ENCODE results near the gene PHF21B. TPM values are rescaled to one million over a fixed set of nuclear protein-coding genes. Genes with fewer than 3 reads are reported as not detected.
"Not testable (repeated sequence)": the region's sequence is repeated elsewhere in the genome, so short reads cannot be mapped to it uniquely, and the experiment has no call there.

Gene PHF21B
- total RNA-seq, 1 experiment from 2014 or later: 4.5 TPM

DNA sequence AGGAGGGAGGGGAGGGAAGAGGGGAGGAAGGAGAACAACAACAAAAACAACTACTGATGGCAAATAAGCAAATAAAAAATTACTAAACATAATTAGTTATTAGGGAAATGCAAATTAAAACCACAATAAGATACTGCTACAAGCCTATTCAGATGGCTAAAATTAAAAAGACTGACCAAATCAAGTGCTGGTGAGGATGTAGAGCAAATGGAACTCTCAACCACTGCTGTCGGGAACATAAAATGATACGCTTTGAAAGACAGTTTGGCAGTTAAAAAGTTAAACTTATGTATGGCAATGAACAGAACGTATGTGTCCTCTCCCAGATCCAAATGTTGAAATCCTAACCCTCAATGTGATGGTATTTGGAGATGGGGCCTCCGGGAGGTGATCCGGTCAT, 85.7 kb downstream of the PHF21B start:
- DNase-seq (ENCODE audit: low read depth, low spot score): no peak
- Histone ChIP-seq H3K27ac (ENCODE audit: low read length) (no peak overlapping the region), H3K9me3 (ENCODE audit: control insufficient read depth, insufficient read depth, low read depth, low read length) (no peaks in the 10 kb centered on the region), H3K4me3 (ENCODE audit: low read depth in 2 of 2, low read length in 2 of 2) (no peak overlapping the region), H3K27me3 (ENCODE audit: control insufficient read depth, insufficient read depth, low read length) (no peaks in the 10 kb centered on the region), H3K4me1 (ENCODE audit: control insufficient read depth, insufficient read depth, low read length) (no peaks in the 10 kb centered on the region), H3K36me3 (ENCODE audit: control insufficient read depth, insufficient read depth, low read length) (no peaks in the 10 kb centered on the region)
- ATAC-seq: no peak
- TF ChIP-seq SIN3A (IDR thresholded peaks at IDR 0.05; ENCODE audit: borderline replicate concordance, insufficient read depth, low read depth, low read length) (no peak), TCF7L2 (IDR thresholded peaks at IDR 0.05; ENCODE audit: low read depth, low read length) (no peak), POLR2AphosphoS5 (IDR thresholded peaks at IDR 0.05; ENCODE audit: low read depth, low read length) (no peak)
- TF ChIP-seq, protein P1, sequence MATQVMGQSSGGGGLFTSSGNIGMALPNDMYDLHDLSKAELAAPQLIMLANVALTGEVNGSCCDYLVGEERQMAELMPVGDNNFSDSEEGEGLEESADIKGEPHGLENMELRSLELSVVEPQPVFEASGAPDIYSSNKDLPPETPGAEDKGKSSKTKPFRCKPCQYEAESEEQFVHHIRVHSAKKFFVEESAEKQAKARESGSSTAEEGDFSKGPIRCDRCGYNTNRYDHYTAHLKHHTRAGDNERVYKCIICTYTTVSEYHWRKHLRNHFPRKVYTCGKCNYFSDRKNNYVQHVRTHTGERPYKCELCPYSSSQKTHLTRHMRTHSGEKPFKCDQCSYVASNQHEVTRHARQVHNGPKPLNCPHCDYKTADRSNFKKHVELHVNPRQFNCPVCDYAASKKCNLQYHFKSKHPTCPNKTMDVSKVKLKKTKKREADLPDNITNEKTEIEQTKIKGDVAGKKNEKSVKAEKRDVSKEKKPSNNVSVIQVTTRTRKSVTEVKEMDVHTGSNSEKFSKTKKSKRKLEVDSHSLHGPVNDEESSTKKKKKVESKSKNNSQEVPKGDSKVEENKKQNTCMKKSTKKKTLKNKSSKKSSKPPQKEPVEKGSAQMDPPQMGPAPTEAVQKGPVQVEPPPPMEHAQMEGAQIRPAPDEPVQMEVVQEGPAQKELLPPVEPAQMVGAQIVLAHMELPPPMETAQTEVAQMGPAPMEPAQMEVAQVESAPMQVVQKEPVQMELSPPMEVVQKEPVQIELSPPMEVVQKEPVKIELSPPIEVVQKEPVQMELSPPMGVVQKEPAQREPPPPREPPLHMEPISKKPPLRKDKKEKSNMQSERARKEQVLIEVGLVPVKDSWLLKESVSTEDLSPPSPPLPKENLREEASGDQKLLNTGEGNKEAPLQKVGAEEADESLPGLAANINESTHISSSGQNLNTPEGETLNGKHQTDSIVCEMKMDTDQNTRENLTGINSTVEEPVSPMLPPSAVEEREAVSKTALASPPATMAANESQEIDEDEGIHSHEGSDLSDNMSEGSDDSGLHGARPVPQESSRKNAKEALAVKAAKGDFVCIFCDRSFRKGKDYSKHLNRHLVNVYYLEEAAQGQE (IDR thresholded peaks at IDR 0.05; ENCODE audit: insufficient read depth in 1 of 2, low read depth in 2 of 2, low read length in 1 of 2): no peak
- TF ChIP-seq, protein P2, sequence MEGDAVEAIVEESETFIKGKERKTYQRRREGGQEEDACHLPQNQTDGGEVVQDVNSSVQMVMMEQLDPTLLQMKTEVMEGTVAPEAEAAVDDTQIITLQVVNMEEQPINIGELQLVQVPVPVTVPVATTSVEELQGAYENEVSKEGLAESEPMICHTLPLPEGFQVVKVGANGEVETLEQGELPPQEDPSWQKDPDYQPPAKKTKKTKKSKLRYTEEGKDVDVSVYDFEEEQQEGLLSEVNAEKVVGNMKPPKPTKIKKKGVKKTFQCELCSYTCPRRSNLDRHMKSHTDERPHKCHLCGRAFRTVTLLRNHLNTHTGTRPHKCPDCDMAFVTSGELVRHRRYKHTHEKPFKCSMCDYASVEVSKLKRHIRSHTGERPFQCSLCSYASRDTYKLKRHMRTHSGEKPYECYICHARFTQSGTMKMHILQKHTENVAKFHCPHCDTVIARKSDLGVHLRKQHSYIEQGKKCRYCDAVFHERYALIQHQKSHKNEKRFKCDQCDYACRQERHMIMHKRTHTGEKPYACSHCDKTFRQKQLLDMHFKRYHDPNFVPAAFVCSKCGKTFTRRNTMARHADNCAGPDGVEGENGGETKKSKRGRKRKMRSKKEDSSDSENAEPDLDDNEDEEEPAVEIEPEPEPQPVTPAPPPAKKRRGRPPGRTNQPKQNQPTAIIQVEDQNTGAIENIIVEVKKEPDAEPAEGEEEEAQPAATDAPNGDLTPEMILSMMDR (IDR thresholded peaks at IDR 0.05): no peak
- intact Hi-C loops (cut with micrococcal nuclease; ENCODE audit: unreplicated experiment) (no loop called here), in situ Hi-C loops (cut with HindIII; ENCODE audit: low pct_unique_long_range_greater_than_20kb, low sequenced_read_pairs) (no loop called here)
- ChIA-PET CTCF (no interaction called here), POLR2A (no interaction called here)
- BruUV-seq (replicated peaks): no TSS peak

DNA sequence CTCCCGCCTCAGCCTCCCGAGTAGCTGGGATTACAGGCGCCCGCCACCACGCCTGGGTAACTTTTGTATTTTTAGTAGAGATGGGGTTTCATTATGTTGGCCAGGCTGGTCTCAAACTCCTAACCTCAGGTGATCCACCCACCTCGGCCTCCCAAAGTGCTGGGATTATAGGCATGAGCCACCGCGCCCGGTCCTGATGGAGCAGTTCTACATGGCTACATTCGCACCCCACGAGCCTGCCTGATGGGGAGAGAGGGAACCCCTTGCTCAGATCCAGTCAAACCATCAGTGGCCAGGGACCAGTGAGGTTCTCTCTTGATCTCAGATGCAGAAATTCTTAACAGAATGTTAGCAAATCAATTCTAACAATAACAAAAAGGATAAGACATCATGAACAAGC, 88.0 kb downstream of the PHF21B start:
- in situ Hi-C loops (cut with HindIII; ENCODE audit: low pct_unique_long_range_greater_than_20kb, low sequenced_read_pairs); H3K4me1 ChIP-seq (ENCODE audit: control insufficient read depth, insufficient read depth, low read length); H3K27ac ChIP-seq (ENCODE audit: low read length); H3K4me3 ChIP-seq (ENCODE audit: low read depth in 2 of 2, low read length in 2 of 2); ATAC-seq; H3K36me3 ChIP-seq (ENCODE audit: control insufficient read depth, insufficient read depth, low read length); H3K9me3 ChIP-seq (ENCODE audit: control insufficient read depth, insufficient read depth, low read depth, low read length); BruUV-seq (replicated peaks); H3K27me3 ChIP-seq (ENCODE audit: control insufficient read depth, insufficient read depth, low read length); intact Hi-C loops (cut with micrococcal nuclease; ENCODE audit: unreplicated experiment); DNase-seq (ENCODE audit: low read depth, low spot score); CTCF ChIA-PET: not testable (repeated sequence)
- POLR2A ChIA-PET: interaction anchor here (0.7 kb wide), 1 partner anchor 19 kb away, joined by 5 read pairs; no protein-coding TSS in a partner anchor

DNA sequence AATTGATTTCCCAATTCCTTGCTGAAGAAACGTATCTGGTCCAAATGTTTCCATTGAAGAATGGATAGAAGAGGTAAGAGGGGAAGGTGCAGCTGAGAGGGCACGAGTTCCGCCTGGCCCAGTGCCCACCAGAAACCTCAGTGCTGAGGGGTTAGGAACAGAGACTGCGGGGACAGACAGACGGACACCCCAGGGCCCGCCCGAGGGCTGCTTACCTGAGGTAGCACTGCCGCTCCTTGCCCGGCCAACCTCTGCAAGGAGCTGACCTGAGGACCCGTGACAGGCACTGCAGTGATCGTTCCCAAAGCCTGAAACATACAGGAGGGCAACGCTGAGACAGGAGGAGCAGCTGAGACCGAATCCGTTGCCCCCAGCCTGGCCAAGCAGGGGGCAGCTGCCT, 89.6 kb downstream of the PHF21B start:
- Histone ChIP-seq H3K27ac (ENCODE audit: low read length) (no peak overlapping the region), H3K27me3 (ENCODE audit: control insufficient read depth, insufficient read depth, low read length) (no peaks in the 10 kb centered on the region), H3K9me3 (ENCODE audit: control insufficient read depth, insufficient read depth, low read depth, low read length) (no peaks in the 10 kb centered on the region), H3K36me3 (ENCODE audit: control insufficient read depth, insufficient read depth, low read length) (no peaks in the 10 kb centered on the region), H3K4me1 (ENCODE audit: control insufficient read depth, insufficient read depth, low read length) (no peaks in the 10 kb centered on the region), H3K4me3 (ENCODE audit: low read depth in 2 of 2, low read length in 2 of 2) (no peak overlapping the region)
- ATAC-seq (no peak), DNase-seq (ENCODE audit: low read depth, low spot score) (no peak)
- no peak for TF ChIP-seq TCF7L2 (IDR thresholded peaks at IDR 0.05; ENCODE audit: low read depth, low read length)
- TF ChIP-seq, protein P1 (IDR thresholded peaks at IDR 0.05; ENCODE audit: insufficient read depth in 1 of 2, low read depth in 2 of 2, low read length in 1 of 2): no peak
- intact Hi-C loops (cut with micrococcal nuclease; ENCODE audit: unreplicated experiment): no loop called here
- CTCF ChIA-PET: no interaction called here
- in situ Hi-C loops (cut with HindIII; ENCODE audit: low pct_unique_long_range_greater_than_20kb, low sequenced_read_pairs): no loop called here
- no TSS peak for BruUV-seq (replicated peaks)
- POLR2A ChIA-PET: no interaction called here
